Mononuclear cell (primary cell): Measurements from ENCODE around the gene ITGA6. TPM values are rescaled to one million over a fixed set of nuclear protein-coding genes. Genes with fewer than 3 reads are reported as not detected.

Source experiments
- H3K27me3 ChIP-seq: 2 replicates; pipeline ENCODE4 v1.6.0; 2011; ENCODE audit warnings: low read length, control low read depth; ENCODE audit not compliant: insufficient read depth
- H3K4me1 ChIP-seq: 2 replicates; pipeline ENCODE4 v1.5.1; 2011; ENCODE audit warnings: mild to moderate bottlenecking, low read length, control low read depth; ENCODE audit not compliant: insufficient read depth
- H3K4me3 ChIP-seq: 2 replicates; pipeline ENCODE4 v1.5.1; 2011; ENCODE audit warnings: mild to moderate bottlenecking, low read length, moderate library complexity
- H3K9me3 ChIP-seq: 2 replicates; pipeline ENCODE4 v1.5.1; 2011; ENCODE audit warnings: low read depth, mild to moderate bottlenecking, control low read depth, low read length
- total RNA-seq: library from RNA; depleted of rRNA; stranded (reverse); fragments of >200 nt; gene quantifications from one replicate; pipeline ENCODE4 v1.2.3, GENCODE V29; 2012

Gene ITGA6
- total RNA-seq, 1 donor: 116 TPM

GRCh38 chr2:172445851-172446250 is 18.5 kb downstream of the ITGA6 start:
- no peaks in the 10 kb centered on the region for H3K27me3 ChIP-seq
- no peak overlapping the region for H3K4me3 ChIP-seq
- H3K4me1 ChIP-seq: peaks cover 21% of the 10 kb centered on the region
- H3K9me3 ChIP-seq: no peaks in the 10 kb centered on the region

- Histone ChIP-seq H3K9me3 (no peaks in the 10 kb centered on the region), H3K4me1 (peaks cover 19% of the 10 kb centered on the region), H3K27me3 (no peaks in the 10 kb centered on the region), H3K4me3 (no peak overlapping the region)
Observed at GRCh38 chr2:172446474-172447063, 19.2 kb downstream of the ITGA6 start.

- Histone ChIP-seq H3K4me3 (no peak overlapping the region), H3K9me3 (no peaks in the 10 kb centered on the region), H3K27me3 (no peaks in the 10 kb centered on the region), H3K4me1 (peaks cover 11% of the 10 kb centered on the region)
Observed at GRCh38 chr2:172447811-172448493, 20.6 kb downstream of the ITGA6 start.

- Histone ChIP-seq H3K9me3 (no peaks in the 10 kb centered on the region), H3K4me3 (no peak overlapping the region), H3K4me1 (peaks cover 11% of the 10 kb centered on the region), H3K27me3 (no peaks in the 10 kb centered on the region)
Observed at GRCh38 chr2:172448544-172449267, 21.3 kb downstream of the ITGA6 start.

GRCh38 chr2:172449911-172450550 is 22.6 kb downstream of the ITGA6 start:
- Histone ChIP-seq H3K27me3 (no peaks in the 10 kb centered on the region), H3K9me3 (no peaks in the 10 kb centered on the region), H3K4me3 (no peak overlapping the region), H3K4me1 (peaks cover 17% of the 10 kb centered on the region)

GRCh38 chr2:172451923-172452322 is 24.5 kb downstream of the ITGA6 start:
- H3K9me3 ChIP-seq: no peaks in the 10 kb centered on the region
- no peak overlapping the region for H3K4me3 ChIP-seq
- no peaks in the 10 kb centered on the region for H3K27me3 ChIP-seq
- peaks cover 19% of the 10 kb centered on the region for H3K4me1 ChIP-seq

- H3K4me1 ChIP-seq: peaks cover 19% of the 10 kb centered on the region
- H3K4me3 ChIP-seq: no peak overlapping the region
- H3K27me3 ChIP-seq: no peaks in the 10 kb centered on the region
- no peaks in the 10 kb centered on the region for H3K9me3 ChIP-seq
Observed at GRCh38 chr2:172452845-172453244, 25.5 kb downstream of the ITGA6 start.

- H3K9me3 ChIP-seq: no peaks in the 10 kb centered on the region
- peaks cover 33% of the 10 kb centered on the region for H3K4me1 ChIP-seq
- H3K4me3 ChIP-seq: no peak overlapping the region
- H3K27me3 ChIP-seq: no peaks in the 10 kb centered on the region
Observed at GRCh38 chr2:172454404-172455120, 27.2 kb downstream of the ITGA6 start.

- no peaks in the 10 kb centered on the region for H3K27me3 ChIP-seq
- H3K4me3 ChIP-seq: no peak overlapping the region
- H3K9me3 ChIP-seq: no peaks in the 10 kb centered on the region
- H3K4me1 ChIP-seq: peaks cover 37% of the 10 kb centered on the region
Observed at GRCh38 chr2:172455121-172455515, 27.7 kb downstream of the ITGA6 start.

- peaks cover 44% of the 10 kb centered on the region for H3K4me1 ChIP-seq
- no peak overlapping the region for H3K4me3 ChIP-seq
- no peaks in the 10 kb centered on the region for H3K9me3 ChIP-seq
Observed at GRCh38 chr2:172456002-172456401, 28.6 kb downstream of the ITGA6 start.

GRCh38 chr2:172457536-172457935 is 30.1 kb downstream of the ITGA6 start:
- Histone ChIP-seq H3K4me1 (peaks cover 60% of the 10 kb centered on the region), H3K4me3 (no peak overlapping the region), H3K9me3 (no peaks in the 10 kb centered on the region), H3K27me3 (no peaks in the 10 kb centered on the region)

More at GRCh38 chr2:172456002-172456401, 28.6 kb downstream of the ITGA6 start:
- no peaks in the 10 kb centered on the region for H3K27me3 ChIP-seq

GRCh38 chr2:172458561-172459124 is 31.3 kb downstream of the ITGA6 start:
- no peak overlapping the region for H3K4me3 ChIP-seq
- H3K9me3 ChIP-seq: no peaks in the 10 kb centered on the region
- H3K4me1 ChIP-seq: peaks cover 71% of the 10 kb centered on the region
- H3K27me3 ChIP-seq: no peaks in the 10 kb centered on the region

GRCh38 chr2:172460780-172461201 is 33.4 kb downstream of the ITGA6 start:
- H3K4me1 ChIP-seq: peaks cover 81% of the 10 kb centered on the region
- no peaks in the 10 kb centered on the region for H3K9me3 ChIP-seq
- H3K27me3 ChIP-seq: no peaks in the 10 kb centered on the region
- no peak overlapping the region for H3K4me3 ChIP-seq

GRCh38 chr2:172461591-172462372 is 34.4 kb downstream of the ITGA6 start:
- no peaks in the 10 kb centered on the region for H3K9me3 ChIP-seq
- peaks cover 73% of the 10 kb centered on the region for H3K4me1 ChIP-seq
- H3K4me3 ChIP-seq: peak overlapping the region; percentile 2
- H3K27me3 ChIP-seq: no peaks in the 10 kb centered on the region
